Lower leg skin (tissue), 4 donors: Measurements from ENCODE around the gene SWAP70. TPM values are rescaled to one million over a fixed set of nuclear protein-coding genes. Genes with fewer than 3 reads are reported as not detected.

ENCODE experiments used
- DNase-seq, 2 donors: peaks; one replicate each; pipeline ENCODE4 v3.0.0-alpha.2; 2019; ENCODE audit warnings: low spot score in 2 of 2
- H3K4me3 ChIP-seq: fragments of 200-600 bp; sonication (generic); 2 replicates; pipeline ENCODE4 v1.5.1; 2017; ENCODE audit warnings: mild to moderate bottlenecking, low read depth; ENCODE audit not compliant: poor library complexity, severe bottlenecking
- CTCF ChIP-seq, 3 donors: fragments of 450-650 bp; IDR thresholded peaks; one replicate each; pipeline ENCODE4 v1.5.1; 2016; ENCODE audit warnings: antibody characterized with exemption in 3 of 3, mild to moderate bottlenecking in 3 of 3, moderate library complexity in 2 of 3
- POLR2A ChIP-seq, 2 donors: fragments of 450-650 bp; IDR thresholded peaks; one replicate each; pipeline ENCODE4 v1.6.1; 2016 to 2017; ENCODE audit warnings: antibody characterized with exemption in 2 of 2, mild to moderate bottlenecking in 1 of 2, moderate library complexity in 1 of 2
- whole genome bisulfite sequencing, 2 donors: methylation state at CpG; one replicate each; pipeline ENCODE4 v1.1.5; 2018; 5-methylcytosine and 5-hydroxymethylcytosine counted together
- intact Hi-C: fragments of 100-400 bp; cut with DNase I; formaldehyde crosslinking; loops from one replicate; pipeline ENCODE4 v1.15.0; 2023; ENCODE audit warnings: low total_unique reads
- total RNA-seq, 4 donors: library from RNA; depleted of rRNA; stranded (reverse); fragments of >200 nt; gene quantifications; one replicate each; pipeline ENCODE4 v1.1.0, GENCODE V29; 2016

Gene SWAP70
- total RNA-seq, 4 donors from 2014 or later: 40.8 to 83.1 (median 56.3) TPM

DNA sequence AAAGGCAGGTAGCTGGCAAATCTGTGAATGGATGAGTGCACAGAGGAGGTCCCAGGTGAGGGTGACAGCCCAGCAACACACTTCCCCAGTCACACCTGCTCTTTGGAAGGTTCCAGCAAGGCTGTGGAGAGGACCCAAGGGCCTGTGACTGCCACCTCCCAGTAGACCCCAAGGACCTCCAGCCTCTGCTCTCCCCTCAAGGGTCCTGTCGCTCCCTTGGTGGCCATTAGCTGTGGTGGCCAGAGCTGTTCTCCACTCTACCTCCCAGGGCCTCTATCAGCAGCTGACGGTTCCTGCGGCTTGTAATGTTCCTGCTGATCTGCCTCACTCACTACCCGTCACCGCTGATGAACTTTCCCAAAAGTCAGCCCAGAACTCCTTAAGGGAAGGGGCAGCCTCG lies 93.0 kb downstream of the SWAP70 start:
- WGBS, 2 donors: 88 to 91% methylated on average over 6 of the region's 6 CpGs
- H3K4me3 ChIP-seq: no peak overlapping the region
- DNase-seq: no peak
- intact Hi-C loops: no loop called here
- no peak for TF ChIP-seq CTCF (IDR thresholded peaks at IDR 0.05)
- TF ChIP-seq POLR2A (IDR thresholded peaks at IDR 0.05): no peak

DNA sequence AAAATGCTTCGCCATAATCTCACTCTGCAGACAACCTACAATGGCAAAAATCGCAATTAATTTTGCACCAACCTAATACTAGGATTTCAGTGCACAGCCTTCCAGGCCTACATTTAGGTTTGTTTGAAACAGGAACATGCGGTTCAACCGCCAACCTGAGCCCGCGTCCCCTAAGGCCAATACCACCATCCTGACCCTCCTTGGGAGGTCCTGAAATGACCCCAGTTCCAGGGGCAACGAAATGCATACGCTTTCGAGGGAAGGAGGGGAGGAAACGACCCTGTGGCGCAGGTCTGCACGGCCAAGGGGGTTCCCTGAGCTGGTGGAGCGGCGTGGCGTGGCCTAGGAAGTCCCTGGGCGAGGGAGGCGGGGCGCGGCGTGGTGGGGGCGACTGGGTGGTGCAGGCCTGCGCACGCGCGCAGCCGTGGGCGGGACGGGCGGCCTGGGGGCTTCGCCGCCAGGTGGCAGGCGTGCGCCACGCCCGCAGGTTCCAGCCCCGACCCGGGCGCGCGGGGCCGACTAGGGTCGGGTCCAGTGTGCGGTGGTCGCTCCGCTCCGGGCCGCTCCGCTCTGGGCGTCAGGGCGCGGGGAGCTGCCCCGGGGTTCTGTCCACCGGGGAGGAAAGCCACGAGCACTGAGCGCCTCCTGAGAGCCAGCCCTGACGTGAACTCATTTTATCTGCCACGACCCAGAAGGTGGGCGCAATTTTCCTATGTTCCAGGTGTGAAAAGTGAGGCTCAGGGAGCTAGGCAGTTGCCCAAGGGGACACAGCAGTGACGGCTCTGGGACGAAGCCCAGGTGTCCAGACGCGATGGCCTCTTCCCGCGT lies 94.1 kb downstream of the SWAP70 start:
- intact Hi-C loops: no loop called here
- DNase-seq: peak; percentile 83 to 97
- peak overlapping the region; percentile 43 for H3K4me3 ChIP-seq
- whole genome bisulfite sequencing, 2 donors: 4 to 6% methylated on average over 33 to 63 of the region's 64 CpGs
- TF ChIP-seq POLR2A (IDR thresholded peaks at IDR 0.05) (no peak), CTCF (IDR thresholded peaks at IDR 0.05) (no peak)

GRCh38 chr11:9758637-9759518 lies 95.0 kb downstream of the SWAP70 start:
- H3K4me3 ChIP-seq: peak overlapping the region; percentile 43
- peak; percentile 80 to 96 for DNase-seq
- 12 to 13% methylated on average over 29 to 45 of the region's 58 CpGs for WGBS, 2 donors
- TF ChIP-seq POLR2A (IDR thresholded peaks at IDR 0.05) (no peak), CTCF (IDR thresholded peaks at IDR 0.05) (no peak)
- intact Hi-C loops: no loop called here

DNA sequence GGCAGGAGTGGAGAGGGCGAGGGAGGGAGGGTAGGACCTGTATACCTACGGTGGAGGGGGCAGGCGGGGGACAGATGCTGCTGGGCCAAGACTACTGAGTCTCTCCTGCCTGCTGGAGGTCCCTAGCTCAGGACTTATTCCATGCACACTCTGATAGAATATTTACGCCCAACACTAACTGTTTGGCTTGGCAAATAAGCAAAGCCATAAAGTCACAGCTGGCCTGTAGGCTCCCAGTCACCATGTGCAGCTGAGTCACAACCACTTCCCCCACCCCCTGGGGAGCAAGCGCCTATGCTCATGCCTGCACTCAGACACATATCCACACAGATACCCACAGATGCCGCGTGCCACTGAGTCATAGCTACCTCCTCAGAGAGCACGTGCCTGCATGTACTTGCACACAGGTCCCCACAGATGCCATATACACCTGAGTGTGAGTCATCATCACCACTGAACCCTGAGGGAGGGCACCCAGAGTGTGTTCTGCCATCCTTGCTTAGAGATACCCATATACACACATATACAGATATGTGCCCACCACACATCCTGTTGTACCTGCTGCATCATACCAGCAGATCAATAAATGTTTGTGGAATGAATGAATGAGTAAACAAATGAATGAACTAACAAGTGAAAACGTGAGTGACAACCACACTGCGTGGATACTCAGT lies 95.8 kb downstream of the SWAP70 start:
- TF ChIP-seq CTCF (IDR thresholded peaks at IDR 0.05): no peak
- TF ChIP-seq POLR2A (IDR thresholded peaks at IDR 0.05): no peak
- intact Hi-C loops: no loop called here
- no peak overlapping the region for H3K4me3 ChIP-seq
- peak; percentile 97 to 99 for DNase-seq
- 15 to 20% methylated on average over 7 to 10 of the region's 10 CpGs for WGBS, 2 donors

- intact Hi-C loops: no loop called here
- 18 to 36% methylated on average over 3 of the region's 3 CpGs for WGBS, 2 donors
- TF ChIP-seq POLR2A (IDR thresholded peaks at IDR 0.05) (no peak), CTCF (IDR thresholded peaks at IDR 0.05) (no peak)
- H3K4me3 ChIP-seq: no peak overlapping the region
- peak; percentile 91 to 98 for DNase-seq
Measured at GRCh38 chr11:9760193-9760575, 96.3 kb downstream of the SWAP70 start.
